HG03575 (cell line): ENCODE measurements around the gene TOP2A.

ENCODE experiments used
- ATAC-seq: cut with Tn5 transposase; IDR thresholded peaks from one replicate; pipeline ENCODE4 v1.9.1; 2021; ENCODE audit not compliant: unreplicated experiment, insufficient number of reproducible peaks, low FRiP score; ENCODE audit errors: extremely low read depth

The TOP2A gene

DNA sequence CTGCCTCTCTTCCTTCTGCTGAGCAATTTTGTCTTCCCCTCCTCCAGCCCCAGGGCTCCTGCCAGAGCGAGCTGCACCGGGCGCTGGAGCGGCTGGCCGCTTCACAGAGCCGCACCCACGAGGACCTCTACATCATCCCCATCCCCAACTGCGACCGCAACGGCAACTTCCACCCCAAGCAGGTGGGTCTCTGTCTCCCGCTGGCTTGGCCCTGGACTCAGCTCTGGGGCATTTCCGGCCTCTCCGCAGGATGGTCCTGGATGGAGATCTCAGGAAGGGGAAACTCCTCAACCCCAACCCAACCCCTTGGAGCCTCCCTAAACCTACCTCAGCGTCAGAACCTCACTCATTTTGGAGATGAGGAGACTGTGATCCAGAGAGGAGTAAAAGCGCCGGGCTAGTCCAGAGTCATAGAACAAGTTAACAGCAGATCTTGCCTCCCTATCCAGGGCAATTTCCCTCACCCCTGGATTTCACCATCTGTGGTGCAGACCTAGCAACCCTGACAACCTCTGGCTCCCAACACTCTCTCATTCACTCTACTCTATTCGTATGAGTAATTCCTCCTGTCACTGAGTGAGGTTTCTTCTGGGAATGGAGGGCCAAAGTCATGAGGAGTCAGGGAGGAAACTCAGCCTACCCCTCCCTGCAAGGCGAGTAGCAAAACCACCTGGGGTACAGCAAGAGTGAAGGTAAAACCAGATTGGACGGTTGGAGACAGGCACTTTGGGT lies 36.4 kb upstream of the TOP2A start:
- ATAC-seq = no peak

DNA sequence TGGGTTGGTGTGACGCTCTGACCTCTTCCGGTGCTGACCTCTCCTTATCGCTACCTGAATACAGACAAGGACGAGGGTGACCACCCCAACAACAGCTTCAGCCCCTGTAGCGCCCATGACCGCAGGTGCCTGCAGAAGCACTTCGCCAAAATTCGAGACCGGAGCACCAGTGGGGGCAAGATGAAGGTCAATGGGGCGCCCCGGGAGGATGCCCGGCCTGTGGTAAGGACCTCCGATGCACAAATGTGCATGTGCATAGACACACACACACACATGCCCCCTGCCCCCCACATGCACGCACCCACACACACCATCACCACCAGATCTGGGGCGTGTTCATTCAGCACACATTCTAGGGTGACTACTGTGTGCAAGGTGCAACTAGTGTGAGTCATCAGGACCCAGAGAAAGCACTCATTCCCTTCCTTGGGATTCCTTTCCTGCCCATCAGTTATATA lies 35.3 kb upstream of the TOP2A start:
- ATAC-seq = no peak

DNA sequence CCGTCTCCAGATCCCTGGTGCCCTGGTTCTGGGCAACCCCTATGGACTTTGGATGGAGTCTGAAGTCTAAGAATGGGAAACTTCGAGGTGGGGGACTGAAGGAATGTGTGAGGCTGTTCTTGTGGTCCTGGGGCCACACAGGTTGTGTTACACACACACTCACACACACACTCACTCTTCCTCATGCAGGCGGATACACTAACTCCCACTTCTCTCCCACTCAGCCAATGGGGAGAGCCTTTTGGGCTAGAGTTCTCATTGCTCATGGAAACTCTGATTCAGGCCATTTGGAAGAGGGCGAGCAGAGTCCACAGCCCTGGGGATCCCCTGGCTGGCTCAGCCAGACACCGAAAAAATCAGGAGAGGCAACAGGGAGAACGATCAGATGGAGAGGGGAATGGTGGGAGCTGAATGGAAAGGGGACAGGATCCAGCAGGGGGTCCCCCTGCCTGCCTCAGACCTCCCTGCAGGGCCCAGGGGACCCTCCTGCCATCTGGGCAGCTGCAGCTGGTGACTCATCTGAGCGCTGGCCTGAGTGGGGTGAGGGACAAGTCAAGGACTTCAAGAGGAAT lies 34.6 kb upstream of the TOP2A start:
- ATAC-seq = no peak

DNA sequence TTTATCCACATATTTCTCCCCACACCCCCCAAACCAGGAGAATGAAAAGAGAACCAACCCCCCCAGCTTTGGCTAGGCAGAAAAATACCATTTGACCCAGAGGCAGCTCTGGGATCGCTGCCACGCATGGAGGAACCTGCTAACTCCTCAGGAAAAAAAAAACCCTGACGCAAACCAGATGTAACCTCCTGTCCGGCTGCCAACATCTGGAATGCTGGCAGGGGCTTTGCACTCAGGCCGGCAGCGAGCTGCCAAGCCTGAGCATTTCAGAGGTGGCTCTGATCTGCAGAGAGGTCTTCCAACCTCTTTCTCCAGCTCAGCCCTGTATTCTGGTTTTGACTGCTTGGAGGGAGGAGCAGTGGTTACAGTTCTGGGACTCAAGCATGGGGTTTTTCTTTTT lies 33.7 kb upstream of the TOP2A start:
- ATAC-seq = no peak

DNA sequence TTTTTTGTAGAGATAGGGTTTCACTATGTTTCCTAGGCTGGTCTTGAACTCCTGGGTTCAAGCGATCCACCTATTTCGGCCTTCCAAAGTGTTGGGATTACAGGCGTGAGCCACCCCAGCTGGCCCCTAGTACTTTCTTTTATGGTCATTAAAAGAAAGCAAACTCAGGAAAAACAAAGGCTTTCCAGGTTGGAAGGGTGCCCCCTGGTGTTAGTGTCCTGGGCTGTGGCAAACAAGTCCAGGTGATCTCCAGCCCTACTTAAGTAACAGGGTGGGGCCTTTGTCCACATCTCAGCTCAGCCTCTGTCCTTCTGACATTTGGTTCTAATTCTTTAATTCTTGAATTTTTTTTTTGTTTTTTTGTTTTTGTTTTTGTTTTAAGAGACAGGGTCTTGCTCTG lies 32.5 kb upstream of the TOP2A start:
- ATAC-seq = no peak

DNA sequence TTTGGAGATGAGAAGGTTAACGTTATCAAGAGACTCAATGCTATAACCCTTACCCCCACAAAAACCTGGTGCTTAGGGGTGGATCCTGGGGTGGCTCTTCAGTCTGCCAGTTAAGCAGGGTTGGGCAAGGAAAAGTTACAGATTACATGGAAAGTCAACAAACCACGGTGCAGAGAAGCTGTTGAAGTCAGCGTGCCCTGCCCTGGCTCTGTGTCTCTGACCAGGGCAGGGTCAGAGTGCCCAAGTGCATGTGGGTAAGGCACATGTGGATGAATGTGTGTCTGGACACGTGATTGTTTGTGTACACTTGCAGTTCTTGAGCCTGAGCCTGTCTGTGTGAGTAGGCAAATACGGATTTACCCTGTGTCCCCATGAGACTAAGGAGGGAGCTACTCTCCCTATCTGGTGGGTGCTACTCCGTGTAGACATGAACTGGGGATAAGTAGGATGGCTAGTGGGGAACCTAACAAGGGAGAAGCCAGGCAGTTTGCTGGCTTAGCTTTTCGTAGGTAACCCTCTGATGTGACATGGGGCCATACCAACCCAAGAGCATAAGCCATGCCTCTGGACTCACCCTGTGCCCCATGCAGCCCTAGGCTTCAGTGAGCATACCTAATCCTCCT lies 31.1 kb upstream of the TOP2A start:
- no peak for ATAC-seq

DNA sequence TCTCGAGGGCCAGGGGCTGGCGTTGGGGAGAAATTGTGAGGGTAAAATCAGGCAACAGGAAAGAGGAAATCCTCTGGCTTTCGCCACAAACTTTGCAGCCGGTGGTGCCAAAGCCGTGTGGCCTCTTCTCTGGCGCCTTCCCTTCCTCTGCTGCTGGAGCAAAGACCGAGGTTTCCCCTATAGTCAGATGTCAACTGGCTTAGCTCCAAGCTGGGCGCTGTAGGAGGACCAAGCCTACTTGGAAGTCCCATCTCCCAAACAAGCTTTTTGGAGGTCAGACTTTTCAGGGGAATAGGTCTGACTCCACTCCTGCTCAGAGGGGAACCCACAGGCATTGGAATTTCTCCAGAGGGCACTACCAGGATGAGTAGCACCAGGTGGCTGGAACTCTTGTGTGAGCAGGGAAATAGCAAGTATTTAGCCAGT lies 30.5 kb upstream of the TOP2A start:
- no peak for ATAC-seq

DNA sequence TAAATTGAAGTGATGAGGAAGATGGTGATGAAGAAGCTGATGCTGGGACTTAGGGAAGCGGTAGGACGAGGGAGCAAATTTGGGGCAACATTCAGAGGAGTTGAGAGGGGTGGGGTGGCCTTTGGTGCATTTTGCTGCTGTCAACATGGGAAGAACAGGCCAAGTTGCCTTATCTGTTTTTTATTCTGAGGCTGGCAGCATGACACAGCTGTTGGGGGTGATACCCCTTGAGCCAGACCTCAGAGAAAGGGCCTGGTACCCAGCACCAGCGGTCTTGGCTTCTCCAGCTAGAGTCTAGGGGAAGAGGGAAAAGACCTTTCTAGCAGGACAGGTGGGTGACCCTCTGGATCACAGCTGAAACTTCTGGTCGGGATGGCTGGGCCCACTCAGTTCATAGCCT lies 30.1 kb upstream of the TOP2A start:
- no peak for ATAC-seq

DNA sequence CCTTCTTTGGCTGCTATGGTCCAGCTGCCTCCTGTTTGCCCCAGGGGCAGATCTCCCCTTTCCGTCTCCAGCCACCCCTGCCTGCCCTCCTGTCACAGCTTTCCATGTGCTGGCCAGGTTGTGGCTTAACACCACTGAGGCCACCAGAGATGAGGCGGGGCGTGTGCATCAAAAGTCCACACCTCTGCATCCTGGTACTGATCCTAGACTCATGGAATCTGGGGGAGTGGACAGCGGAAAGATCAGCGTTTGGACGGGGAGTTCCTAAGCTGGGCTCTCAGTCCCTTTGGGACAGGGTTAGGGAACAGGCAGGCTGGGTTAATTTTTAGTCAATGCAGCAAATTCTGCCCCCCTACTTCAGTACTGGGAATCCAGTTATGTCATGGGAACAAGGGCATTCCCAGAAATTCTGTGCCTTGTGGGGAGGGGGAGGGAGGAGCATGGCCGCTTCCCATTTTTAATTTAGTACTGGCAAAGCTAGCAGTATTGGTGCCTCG lies 29.5 kb upstream of the TOP2A start:
- ATAC-seq = no peak

DNA sequence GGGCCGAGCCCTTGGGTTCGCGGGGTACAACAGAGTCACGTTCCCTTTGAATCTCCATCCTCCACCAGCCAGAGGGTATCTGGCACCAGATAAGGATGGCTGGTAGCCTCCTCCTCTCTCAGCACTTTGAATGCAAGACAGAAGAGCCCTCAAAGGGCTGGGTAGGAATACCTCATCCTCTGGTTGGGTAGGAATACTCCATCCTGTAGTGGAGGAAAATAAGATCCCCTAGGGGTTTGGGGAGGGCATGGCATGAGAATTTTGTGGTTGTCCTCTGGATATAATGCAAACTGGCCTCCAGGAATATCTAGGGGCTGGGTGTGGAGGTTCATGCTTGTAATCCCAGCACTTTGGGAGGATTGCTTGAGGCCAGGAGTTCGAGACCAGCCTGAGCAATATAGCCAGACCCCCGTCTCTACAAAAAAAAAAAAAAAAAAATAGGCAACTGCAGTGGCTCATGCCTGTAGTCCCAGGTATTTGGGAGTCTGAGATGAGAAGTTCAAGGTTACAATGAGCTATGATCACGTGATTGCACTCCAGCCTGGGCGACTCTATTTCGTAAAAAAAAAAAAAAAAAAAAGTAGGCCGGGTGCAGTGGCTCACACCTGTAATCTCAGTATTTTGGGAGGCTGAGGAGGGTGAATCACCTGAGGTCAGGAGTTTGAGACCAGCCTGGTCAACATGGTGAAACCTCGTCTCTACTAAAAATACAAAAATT lies 28.2 kb upstream of the TOP2A start:
- no peak for ATAC-seq

DNA sequence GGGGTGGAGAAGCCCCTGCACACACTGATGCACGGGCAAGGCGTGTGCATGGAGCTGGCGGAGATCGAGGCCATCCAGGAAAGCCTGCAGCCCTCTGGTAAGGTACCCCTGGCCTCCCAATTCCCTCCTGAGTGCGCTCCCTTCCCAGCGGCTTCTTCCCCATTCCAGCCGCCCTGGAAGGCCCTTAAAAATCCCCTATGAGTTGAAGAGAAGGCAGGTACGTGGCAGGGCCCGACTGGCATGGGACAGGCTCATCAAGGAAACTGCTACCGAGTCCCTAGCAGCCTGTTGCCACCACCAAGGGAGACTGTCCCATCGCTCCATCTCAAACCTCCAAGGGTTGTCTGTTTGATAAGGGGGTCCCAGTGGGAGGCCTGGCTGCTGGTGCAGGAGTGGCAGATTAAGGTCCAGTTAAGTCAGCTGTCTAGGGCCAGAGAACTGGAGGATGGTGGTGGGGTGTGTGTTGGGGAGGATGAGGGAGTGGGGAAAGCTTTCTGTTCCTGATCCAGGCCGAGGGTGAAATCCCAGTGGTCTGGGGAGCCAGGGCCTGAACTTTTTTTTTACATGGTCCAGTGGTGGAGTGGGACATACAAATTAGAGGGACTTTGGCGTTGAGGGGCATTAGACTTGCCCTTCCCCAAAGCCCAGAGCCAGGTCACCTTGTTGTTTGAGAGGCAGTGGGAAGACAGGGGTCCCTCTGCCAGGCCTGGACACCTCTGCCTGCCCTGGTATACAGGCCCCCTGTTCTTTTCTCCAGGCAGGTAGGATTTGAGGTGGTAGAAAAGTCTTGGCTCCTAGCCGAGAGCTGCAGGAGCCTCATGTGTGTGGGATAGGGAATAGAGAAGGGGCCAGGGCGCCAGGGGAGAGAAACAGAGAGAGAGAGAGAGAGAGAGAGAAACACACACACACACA lies 26.5 kb upstream of the TOP2A start:
- no peak for ATAC-seq

DNA sequence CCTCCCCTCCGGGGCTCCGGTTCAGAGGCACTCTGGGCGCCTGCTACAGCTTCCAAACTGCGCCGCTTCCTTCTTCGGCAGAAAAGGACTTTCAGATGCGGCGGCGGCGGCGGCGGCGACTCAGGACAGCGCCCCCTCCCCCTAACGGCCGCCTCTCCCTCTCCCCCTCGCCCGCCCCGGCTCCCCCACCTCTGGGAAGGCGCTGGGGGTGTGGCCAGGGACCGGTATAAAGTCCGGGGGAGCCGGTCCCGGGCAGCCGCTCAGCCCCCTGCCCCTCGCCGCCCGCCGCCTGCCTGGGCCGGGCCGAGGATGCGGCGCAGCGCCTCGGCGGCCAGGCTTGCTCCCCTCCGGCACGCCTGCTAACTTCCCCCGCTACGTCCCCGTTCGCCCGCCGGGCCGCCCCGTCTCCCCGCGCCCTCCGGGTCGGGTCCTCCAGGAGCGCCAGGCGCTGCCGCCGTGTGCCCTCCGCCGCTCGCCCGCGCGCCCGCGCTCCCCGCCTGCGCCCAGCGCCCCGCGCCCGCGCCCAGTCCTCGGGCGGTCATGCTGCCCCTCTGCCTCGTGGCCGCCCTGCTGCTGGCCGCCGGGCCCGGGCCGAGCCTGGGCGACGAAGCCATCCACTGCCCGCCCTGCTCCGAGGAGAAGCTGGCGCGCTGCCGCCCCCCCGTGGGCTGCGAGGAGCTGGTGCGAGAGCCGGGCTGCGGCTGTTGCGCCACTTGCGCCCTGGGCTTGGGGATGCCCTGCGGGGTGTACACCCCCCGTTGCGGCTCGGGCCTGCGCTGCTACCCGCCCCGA lies 25.7 kb upstream of the TOP2A start, which contains the start of gene IGFBP4:
Gene IGFBP4 (plus strand): TSS at position 255 of the 792 bp plus-strand sequence. CDS start 286 bp downstream, at position 541.
- no peak for ATAC-seq

DNA sequence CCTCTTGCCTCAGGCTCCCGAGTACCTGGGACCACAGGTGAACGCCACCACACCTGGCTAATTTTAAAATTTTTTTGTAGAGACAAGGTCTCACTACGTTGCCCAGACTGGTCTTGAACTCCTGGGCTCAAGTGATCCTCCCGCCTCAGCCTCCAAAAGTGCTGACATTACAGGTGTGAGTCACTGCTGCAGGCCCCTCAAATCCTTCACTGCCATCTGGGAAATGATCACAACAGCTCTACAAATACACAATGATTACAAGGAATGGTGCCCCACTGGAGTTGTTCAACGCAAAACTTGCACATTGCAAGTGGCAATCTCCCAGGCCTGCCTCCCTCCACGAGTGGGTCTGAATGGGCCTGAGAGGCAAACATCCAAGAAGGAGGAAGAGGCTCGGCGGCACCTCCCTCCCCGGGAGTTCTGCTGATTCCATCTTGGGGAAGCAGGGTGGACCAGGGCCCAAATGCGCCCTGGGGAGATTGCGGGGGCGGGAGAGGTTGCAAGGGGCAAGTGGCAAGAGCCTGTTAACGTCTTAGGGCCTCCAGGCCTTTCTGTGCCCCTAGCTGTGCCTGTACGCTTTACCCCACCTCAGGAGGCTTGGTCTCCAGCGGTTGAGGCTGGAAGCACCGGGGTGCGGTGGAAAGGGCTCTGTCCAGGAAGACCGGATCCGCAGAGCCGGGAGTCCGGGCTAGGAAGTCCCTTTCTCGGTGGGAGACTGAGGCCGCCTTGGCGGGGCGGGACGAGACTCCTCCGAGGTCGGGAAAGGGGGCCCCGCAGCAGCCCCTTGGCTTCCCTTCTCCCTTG lies 24.9 kb upstream of the TOP2A start:
- ATAC-seq = no peak

DNA sequence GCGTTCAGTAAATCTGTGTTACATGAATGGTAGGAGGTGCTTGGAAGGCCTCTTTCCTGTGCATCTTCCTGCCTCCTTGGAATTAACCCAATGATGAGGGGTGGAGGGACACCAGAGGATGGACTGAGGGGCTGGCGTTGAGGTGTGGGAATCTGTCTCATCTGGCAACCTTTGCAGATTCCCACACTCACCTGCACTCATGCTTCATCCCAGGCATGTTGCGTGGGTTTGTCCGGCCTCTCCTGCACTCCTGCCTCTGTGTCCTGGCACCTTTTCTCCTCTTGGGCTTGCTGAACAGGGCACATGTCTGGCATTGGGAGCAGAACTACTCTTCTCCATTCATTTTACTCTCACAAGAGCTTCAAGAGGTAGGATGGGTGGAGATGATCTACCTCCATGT lies 22.5 kb upstream of the TOP2A start:
- no peak for ATAC-seq

DNA sequence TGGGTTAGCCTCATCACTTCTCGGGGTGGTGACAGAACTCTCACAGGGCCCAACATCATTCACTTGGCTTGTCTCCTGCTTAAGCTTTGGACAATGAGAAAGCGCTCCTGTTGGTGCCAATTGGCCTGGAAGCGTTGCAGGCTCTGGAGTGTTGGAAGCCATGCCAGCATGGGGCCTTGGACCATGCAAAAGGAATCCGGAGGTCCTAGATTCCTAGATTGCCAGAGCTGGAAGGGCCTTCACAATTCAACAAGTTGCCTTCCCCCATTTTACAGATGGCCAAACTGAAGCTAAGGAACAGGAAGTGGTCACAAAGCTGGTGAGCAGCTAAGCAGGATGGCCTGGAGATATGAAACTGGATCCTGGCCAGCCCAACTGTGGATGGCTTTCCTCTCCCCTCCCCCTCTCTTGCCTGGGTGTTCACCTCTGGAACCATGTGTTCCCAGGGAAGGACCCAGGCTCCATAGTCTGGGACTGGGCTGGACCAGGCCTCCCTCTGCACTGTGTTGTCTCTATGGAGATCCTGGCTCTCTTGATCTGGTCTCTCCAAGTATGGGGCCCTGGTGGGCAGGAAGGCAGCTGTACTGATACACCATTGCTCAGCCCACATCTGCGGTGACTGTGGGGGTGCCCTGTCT lies 19.5 kb upstream of the TOP2A start:
- no peak for ATAC-seq

DNA sequence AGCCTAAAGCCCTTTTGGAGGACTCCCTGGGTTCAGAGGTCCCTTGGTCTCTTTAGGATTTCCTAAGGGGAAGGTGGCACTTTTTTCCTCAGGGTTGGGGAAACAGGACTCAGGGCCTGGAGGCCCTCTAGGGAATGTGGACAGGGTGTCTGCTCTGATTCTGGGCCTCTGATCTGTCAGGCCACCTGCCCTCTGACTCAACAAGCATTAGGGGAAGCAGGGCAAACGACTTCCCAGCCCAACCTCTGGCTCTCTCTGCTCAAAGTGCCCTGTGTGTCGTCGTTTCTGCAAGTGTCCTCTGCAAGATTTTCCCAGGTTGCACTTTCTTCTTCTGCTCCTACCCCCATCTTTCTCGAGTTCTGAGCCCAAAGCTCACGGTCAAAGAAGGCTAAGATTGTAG lies 18.9 kb upstream of the TOP2A start:
- no peak for ATAC-seq
